SK-N-SH (cell line): ENCODE results near the gene PDE4B. TPM values are rescaled to one million over a fixed set of nuclear protein-coding genes. Genes with fewer than 3 reads are reported as not detected.

Source experiments
- CTCF ChIA-PET: fragments of 300-600, 350-600 bp; formaldehyde crosslinking; extraction: SDS; loops from one replicate; lab custom pipeline; 2021; lab: Yijun Ruan, JAX
- POLR2A ChIA-PET: fragments of 350-600 bp; sonication (Branson Sonifier 250); formaldehyde crosslinking; extraction: SDS; loops from one replicate; lab custom pipeline; 2020; ENCODE audit warnings: antibody characterized with exemption, inconsistent platforms; lab: Yijun Ruan, JAX
- DNase-seq: peaks from one replicate; pipeline ENCODE4 v3.0.0; 2012
- H2AFZ ChIP-seq: fragments of 200-600 bp; sonication (generic); 2 replicates; pipeline ENCODE4 v1.8.1; 2016; ENCODE audit warnings: antibody characterized with exemption, mild to moderate bottlenecking, low read depth
- H3F3A ChIP-seq: fragments of 200-600 bp; sonication (generic); replicated peaks from 2 replicates; pipeline ENCODE3; 2016; ENCODE audit warnings: antibody characterized with exemption, mild to moderate bottlenecking; ENCODE audit not compliant: insufficient read depth
- H3K27ac ChIP-seq, 2 experiments: fragments of 200-500 bp in 1 of 2; fragments of 200-600 bp in 1 of 2; sonication (Bioruptor generic) in 1 of 2; sonication (generic), shearing (Covaris generic) in 1 of 2; 2 replicates each; pipeline versions ENCODE4 v1.5.1 to v1.6.1; 2014 to 2016; ENCODE audit warnings: low read depth in 2 of 2, inconsistent platforms in 1 of 2, low read length in 1 of 2, mild to moderate bottlenecking in 1 of 2, mixed read lengths in 1 of 2
- H3K27me3 ChIP-seq: fragments of 200-600 bp; sonication (generic), shearing (Covaris generic); 2 replicates; pipeline ENCODE4 v1.6.1; 2016; ENCODE audit warnings: mixed run types; ENCODE audit not compliant: insufficient read depth
- H3K36me3 ChIP-seq, 2 experiments: fragments of 200-500 bp in 1 of 2; fragments of 200-600 bp in 1 of 2; sonication (Bioruptor generic) in 1 of 2; sonication (generic) in 1 of 2; replicated peaks in 1 of 2; 2 replicates each; pipeline versions ENCODE3 to v1.5.1; 2014 to 2016; ENCODE audit warnings: low read length in 1 of 2, mild to moderate bottlenecking in 1 of 2; ENCODE audit not compliant: insufficient read depth in 2 of 2, control insufficient read depth in 1 of 2
- H3K4me1 ChIP-seq, 2 experiments: fragments of 200-500 bp in 1 of 2; fragments of 200-600 bp in 1 of 2; sonication (Bioruptor generic) in 1 of 2; sonication (generic), shearing (Covaris generic) in 1 of 2; 2 replicates each; pipeline versions ENCODE4 v1.5.1 to v1.6.1; 2014 to 2016; ENCODE audit warnings: low read depth in 1 of 2, low read length in 1 of 2, mixed run types in 1 of 2; ENCODE audit not compliant: insufficient read depth in 2 of 2, control insufficient read depth in 1 of 2
- H3K4me2 ChIP-seq: fragments of 200-600 bp; sonication (generic), shearing (Covaris generic); 2 replicates; pipeline ENCODE4 v1.6.1; 2017; ENCODE audit warnings: mixed run types
- H3K4me3 ChIP-seq, 2 experiments: fragments of 200-500 bp in 1 of 2; fragments of 200-600 bp in 1 of 2; sonication (Bioruptor generic) in 1 of 2; sonication (generic), shearing (Covaris generic) in 1 of 2; 2 replicates each; pipeline versions ENCODE4 v1.5.1 to v1.8.1; 2014 to 2016; ENCODE audit warnings: low read depth in 2 of 2, inconsistent platforms in 1 of 2, low read length in 1 of 2, mild to moderate bottlenecking in 1 of 2, mixed read lengths in 1 of 2, moderate library complexity in 1 of 2
- H3K79me2 ChIP-seq: fragments of 200-600 bp; sonication (generic); 2 replicates; pipeline ENCODE4 v1.8.1; 2017; ENCODE audit warnings: mild to moderate bottlenecking; ENCODE audit not compliant: insufficient read depth
- H3K9ac ChIP-seq: fragments of 200-600 bp; sonication (generic); 2 replicates; pipeline ENCODE4 v1.6.1; 2017; ENCODE audit warnings: mixed run types
- H3K9me2 ChIP-seq: fragments of 200-600 bp; sonication (generic); 2 replicates; pipeline ENCODE4 v1.6.1; 2017; ENCODE audit warnings: mixed run types
- H3K9me3 ChIP-seq: fragments of 200-600 bp; sonication (generic); 2 replicates; pipeline ENCODE4 v1.6.1; 2017; ENCODE audit warnings: mixed run types, mild to moderate bottlenecking, moderate library complexity
- H4K20me1 ChIP-seq: fragments of 200-600 bp; sonication (generic); 2 replicates; pipeline ENCODE4 v1.6.1; 2017; ENCODE audit warnings: mild to moderate bottlenecking, mixed run types; ENCODE audit not compliant: insufficient read depth
- CTCF ChIP-seq: fragments of 200-600 bp; sonication (generic); IDR thresholded peaks from 2 replicates; pipeline ENCODE4 v1.6.1; 2017; ENCODE audit warnings: antibody characterized with exemption, mild to moderate bottlenecking, moderate library complexity
- EP300 ChIP-seq, 2 experiments: IDR thresholded peaks; 2 replicates each; pipeline versions ENCODE4 v1.4.0 to v1.6.1; 2012; ENCODE audit warnings: borderline replicate concordance in 1 of 2, low read depth in 1 of 2, low read length in 1 of 2
- FOSL2 ChIP-seq: IDR thresholded peaks from 2 replicates; pipeline ENCODE4 v1.4.0; 2012; ENCODE audit warnings: low read depth, mild to moderate bottlenecking, moderate library complexity, borderline replicate concordance
- IRF3 ChIP-seq: fragments of 150-350 bp; IDR thresholded peaks from 2 replicates; pipeline ENCODE4 v1.6.1; 2016; ENCODE audit warnings: mild to moderate bottlenecking, low read depth, low read length
- JUND ChIP-seq: IDR thresholded peaks from 2 replicates; pipeline ENCODE4 v1.4.0; 2012
- MEF2A ChIP-seq: IDR thresholded peaks from 2 replicates; pipeline ENCODE4 v1.4.0; 2012; ENCODE audit warnings: low read depth, borderline replicate concordance
- NFIC ChIP-seq: IDR thresholded peaks from 2 replicates; pipeline ENCODE4 v1.4.0; 2012; ENCODE audit warnings: borderline replicate concordance
- NRF1 ChIP-seq: IDR thresholded peaks from 2 replicates; pipeline ENCODE4 v1.6.1; 2012; ENCODE audit warnings: low read depth, mild to moderate bottlenecking, low read length
- PBX3 ChIP-seq: IDR thresholded peaks from 2 replicates; pipeline ENCODE4; 2012
- RAD21 ChIP-seq: IDR thresholded peaks from 2 replicates; pipeline ENCODE4 v1.6.1; 2012; ENCODE audit warnings: mild to moderate bottlenecking, low read length
- RCOR1 ChIP-seq: fragments of 150-350 bp; IDR thresholded peaks from 2 replicates; pipeline ENCODE4 v1.6.1; 2017; ENCODE audit warnings: antibody characterized with exemption, low read length
- REST ChIP-seq: IDR thresholded peaks from 2 replicates; pipeline ENCODE4 v1.6.1; 2012; ENCODE audit warnings: mild to moderate bottlenecking, low read depth, low read length, moderate library complexity
- RFX5 ChIP-seq: IDR thresholded peaks from 2 replicates; pipeline ENCODE4 v1.6.1; 2012; ENCODE audit warnings: mild to moderate bottlenecking, improper control_type of control experiment, low read length
- RXRA ChIP-seq: IDR thresholded peaks from 2 replicates; pipeline ENCODE4 v1.4.0; 2012; ENCODE audit warnings: low read depth, mild to moderate bottlenecking, borderline replicate concordance
- SIN3A ChIP-seq: IDR thresholded peaks from 2 replicates; pipeline ENCODE4 v1.6.1; 2012; ENCODE audit warnings: low read depth, mild to moderate bottlenecking, low read length, moderate library complexity, borderline replicate concordance
- YY1 ChIP-seq: IDR thresholded peaks from 2 replicates; pipeline ENCODE4 v1.4.0; 2012; ENCODE audit warnings: low read depth, mild to moderate bottlenecking
- ZBTB33 ChIP-seq: IDR thresholded peaks from 2 replicates; pipeline ENCODE4 v1.4.0; 2012; ENCODE audit warnings: low read depth, borderline replicate concordance
- WGBS: methylation state at CpG from one replicate; pipeline ENCODE4 v1.1.6; 2017; ENCODE audit warnings: low lambda C conversion rate; 5-methylcytosine and 5-hydroxymethylcytosine counted together
- polyA plus RNA-seq, 3 experiments: library from polyadenylated mRNA; depleted of rRNA; stranded (reverse); fragments of >200 nt; gene quantifications; 2 replicates each; pipeline ENCODE4 v1.2.3, GENCODE V29; 2012

Gene PDE4B
- polyA plus RNA-seq, 1 of the 3 experiments (the other 2 are of a cell fraction): 1.9 TPM

GRCh38 chr1:65953170-65953569 is 160.5 kb downstream of the PDE4B start:
- Histone ChIP-seq H4K20me1 (no peaks in the 10 kb centered on the region), H3K4me3 (no peak overlapping the region), H3K9me2 (no peaks in the 10 kb centered on the region), H2AFZ (no peak overlapping the region), H3K9ac (no peak overlapping the region), H3K36me3 (no peaks in the 10 kb centered on the region), H3K4me2 (no peak overlapping the region), H3F3A (peaks cover 2% of the 10 kb centered on the region), H3K27me3 (no peaks in the 10 kb centered on the region), H3K9me3 (no peaks in the 10 kb centered on the region), H3K27ac (no peak overlapping the region), H3K79me2 (no peaks in the 10 kb centered on the region), H3K4me1 (no peaks in the 10 kb centered on the region)
- POLR2A ChIA-PET: no interaction called here
- CTCF ChIA-PET: interaction anchor here (0.6 to 2.7 kb wide), 4 partner anchors 10 to 522 kb away, joined by 3 to 15 read pairs (median 6); no protein-coding TSS in a partner anchor
- TF ChIP-seq EP300 (IDR thresholded peaks at IDR 0.05; ENCODE audit: borderline replicate concordance in 1 of 2, low read depth in 1 of 2, low read length in 1 of 2): no peak
- TF ChIP-seq NRF1: no peak
- TF ChIP-seq RAD21: no peak
- no peak for TF ChIP-seq CTCF
- no peak for TF ChIP-seq RXRA
- no peak for TF ChIP-seq PBX3
- TF ChIP-seq ZBTB33: no peak
- no peak for TF ChIP-seq YY1
- TF ChIP-seq NFIC: no peak
- no peak for TF ChIP-seq RFX5
- 95% methylated on average over 1 of the region's 1 CpG for WGBS
- DNase-seq: no peak

- H4K20me1 ChIP-seq: no peaks in the 10 kb centered on the region
- CTCF ChIA-PET: interaction anchor here (3.6 to 12.6 kb wide), 2 partner anchors 289 to 490 kb away, joined by 40 to 318 read pairs; no protein-coding TSS in a partner anchor
- H3F3A ChIP-seq: peaks cover 5% of the 10 kb centered on the region
- no peak overlapping the region for H3K9ac ChIP-seq
- no peaks in the 10 kb centered on the region for H3K27me3 ChIP-seq
- H3K9me3 ChIP-seq: no peaks in the 10 kb centered on the region
- no peak overlapping the region for H3K27ac ChIP-seq
- POLR2A ChIA-PET: no interaction called here
- H3K4me2 ChIP-seq: no peak overlapping the region
- no peak overlapping the region for H3K4me3 ChIP-seq
- no peak for DNase-seq
- no peaks in the 10 kb centered on the region for H3K36me3 ChIP-seq
- H3K4me1 ChIP-seq: peaks cover 0 to 1% of the 10 kb centered on the region in 2 experiments; a peak in 1 of 4 replicates
- no peak overlapping the region for H2AFZ ChIP-seq
- no peaks in the 10 kb centered on the region for H3K9me2 ChIP-seq
- H3K79me2 ChIP-seq: no peaks in the 10 kb centered on the region
- WGBS: 84% methylated on average over 3 of the region's 3 CpGs
- TF ChIP-seq EP300 (IDR thresholded peaks at IDR 0.05; ENCODE audit: borderline replicate concordance in 1 of 2, low read depth in 1 of 2, low read length in 1 of 2) (no peak), IRF3 (no peak), PBX3 (no peak), SIN3A (no peak), RCOR1 (no peak), MEF2A (no peak), JUND (no peak), REST (no peak), FOSL2 (no peak), YY1 (no peak)
These were observed 162.4 kb downstream of the PDE4B start for GRCh38 chr1:65955071-65955470.
